Fibroblast of skin of abdomen (primary cell): ENCODE data around the gene PDE4D.

Source experiments
- DNase-seq: peaks from one replicate; pipeline ENCODE4 v3.0.0-alpha.2; 2013

PDE4D gene

DNA sequence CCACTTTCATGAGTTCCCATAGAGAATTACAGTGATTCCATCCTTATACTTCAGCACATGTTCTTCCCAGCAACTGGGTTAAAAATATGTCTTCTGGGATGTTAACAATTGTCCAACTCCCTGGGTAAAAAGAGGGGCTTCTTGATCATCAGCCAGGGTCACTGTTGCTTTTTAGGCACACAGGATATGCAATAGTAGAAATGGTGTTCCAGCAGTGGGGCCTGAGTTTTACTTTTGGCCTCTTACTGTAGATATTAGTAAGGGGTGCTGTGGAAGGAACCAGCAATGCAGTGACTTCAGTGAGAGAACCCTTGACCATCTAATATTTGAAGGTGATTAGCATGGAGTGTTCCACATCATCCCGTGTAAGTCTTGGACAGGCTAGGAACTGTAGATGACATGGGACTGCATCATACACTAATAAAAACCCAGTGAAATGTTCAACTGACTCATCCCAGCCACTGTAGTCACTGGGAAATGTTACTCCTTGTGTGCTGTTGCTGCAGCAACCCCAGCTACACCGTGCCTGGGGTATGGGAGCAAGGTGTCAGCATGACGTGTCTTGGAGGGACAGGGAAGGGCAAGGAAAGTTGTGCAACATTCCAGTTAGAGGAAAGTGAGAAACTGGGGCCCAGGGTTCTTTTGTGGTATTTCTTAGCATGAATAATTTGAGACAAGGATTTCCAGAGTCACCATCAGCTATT lies 699.8 kb downstream of the PDE4D start:
- DNase-seq: peak; percentile 89

DNA sequence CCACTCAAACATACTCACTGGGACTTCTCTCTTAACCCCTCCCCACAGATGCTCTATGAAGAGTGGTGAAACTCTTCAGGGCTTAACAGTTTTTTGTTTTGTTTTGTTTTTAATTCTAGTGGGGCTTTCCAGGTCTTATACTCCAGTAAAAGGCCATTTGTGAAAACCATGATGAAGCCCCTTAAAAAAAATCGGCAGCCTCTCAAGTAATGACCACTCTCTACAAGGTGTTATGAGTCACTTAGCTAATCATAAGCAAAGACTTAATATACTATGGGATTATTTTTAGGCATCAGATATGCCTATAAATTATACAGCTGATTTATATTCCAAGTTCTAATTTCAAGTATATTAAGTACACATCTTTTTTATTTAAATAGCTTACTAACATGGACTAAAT lies 702.8 kb downstream of the PDE4D start:
- no peak for DNase-seq

DNA sequence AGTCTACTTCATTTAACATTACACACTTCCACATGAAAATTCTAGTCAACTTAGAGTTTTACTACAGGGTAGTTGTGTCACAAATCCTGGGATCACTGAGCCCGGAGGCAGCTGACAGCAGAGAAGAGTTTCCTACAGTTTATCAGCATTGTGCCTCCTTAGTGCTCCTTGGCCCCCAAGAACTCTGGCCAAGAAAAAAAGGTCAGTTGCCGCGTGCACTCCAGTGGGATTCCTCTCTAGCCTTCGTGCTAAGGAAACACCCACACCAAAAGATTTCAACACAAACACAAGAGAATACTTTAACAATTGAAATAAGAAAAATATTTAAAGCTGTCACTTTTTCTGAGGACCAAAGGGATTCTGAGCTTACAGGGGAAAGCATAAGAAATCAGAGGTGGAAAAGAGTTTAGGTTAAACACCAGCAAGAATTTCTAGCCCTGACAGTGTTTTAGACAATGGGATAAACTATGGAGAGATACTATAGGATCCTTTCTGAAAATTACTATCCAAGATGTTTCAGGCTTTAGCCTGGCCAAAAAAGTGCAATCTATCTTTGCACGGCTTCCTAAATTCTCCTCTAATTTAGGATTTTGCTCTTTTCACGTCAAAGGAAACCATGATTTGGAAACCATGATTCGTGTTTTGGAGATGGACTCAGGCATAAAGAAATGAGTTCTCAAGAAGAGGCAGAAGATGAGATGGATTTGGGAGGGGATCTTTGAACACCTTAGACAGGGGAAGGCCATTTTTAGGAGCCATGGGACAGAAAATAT lies 703.9 kb downstream of the PDE4D start:
- DNase-seq: no peak

DNA sequence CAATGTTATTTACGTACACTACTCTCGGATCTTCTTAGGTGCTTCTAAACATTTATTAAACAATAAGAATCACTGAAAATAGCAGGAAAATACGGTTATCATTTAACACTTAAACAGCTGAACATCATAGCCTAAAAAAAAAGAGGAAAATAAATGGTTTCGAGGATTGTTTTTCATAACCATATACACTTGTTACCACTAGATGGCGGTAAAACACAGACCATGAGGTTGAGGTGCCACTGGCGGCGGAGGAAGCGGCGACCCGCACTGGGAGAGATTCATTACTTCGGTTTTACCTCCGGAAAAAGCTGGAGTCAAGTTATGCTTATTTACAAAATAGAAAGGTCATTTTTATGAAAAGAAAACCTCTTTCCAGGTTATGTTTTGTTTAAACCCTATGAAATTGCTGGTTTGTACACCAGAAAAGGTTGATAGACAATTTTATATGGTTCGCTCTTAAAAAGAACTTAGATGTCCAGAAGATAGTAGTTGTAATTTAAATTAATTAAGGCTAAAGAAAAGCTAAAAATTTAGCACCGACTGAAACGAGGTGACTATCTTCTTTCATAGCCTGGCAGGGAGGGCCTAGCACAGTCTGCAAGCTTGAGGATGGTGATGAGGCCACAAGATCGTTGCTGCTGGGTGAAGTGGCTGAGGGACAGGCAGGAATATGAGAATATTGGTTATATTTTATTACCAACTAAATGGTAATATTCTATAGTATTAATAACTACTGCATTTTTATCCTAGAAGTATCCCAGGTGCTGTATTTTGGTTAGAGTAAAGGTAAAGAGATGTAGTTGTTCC lies 704.9 kb downstream of the PDE4D start:
- DNase-seq: peak; percentile 69

DNA sequence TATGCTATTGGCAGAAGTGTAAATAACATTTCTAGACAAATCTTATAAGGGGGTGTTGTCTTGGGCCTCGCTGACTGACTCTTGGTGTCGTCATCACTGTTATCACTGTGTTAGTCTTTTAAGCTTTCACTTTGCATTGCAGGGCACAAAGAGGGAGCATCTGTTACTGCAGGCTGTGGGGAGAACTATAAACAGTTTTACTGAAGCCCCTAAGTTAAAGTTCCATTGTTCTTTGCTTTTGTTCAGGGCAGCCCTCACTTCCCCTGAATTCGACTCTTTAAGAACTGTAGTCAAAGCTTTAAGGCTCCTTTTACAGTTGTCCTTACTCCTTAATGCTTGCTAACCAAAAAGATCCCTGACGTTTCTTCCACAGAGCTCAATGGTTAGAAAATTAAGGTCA lies 705.7 kb downstream of the PDE4D start:
- peak; percentile 29 for DNase-seq

DNA sequence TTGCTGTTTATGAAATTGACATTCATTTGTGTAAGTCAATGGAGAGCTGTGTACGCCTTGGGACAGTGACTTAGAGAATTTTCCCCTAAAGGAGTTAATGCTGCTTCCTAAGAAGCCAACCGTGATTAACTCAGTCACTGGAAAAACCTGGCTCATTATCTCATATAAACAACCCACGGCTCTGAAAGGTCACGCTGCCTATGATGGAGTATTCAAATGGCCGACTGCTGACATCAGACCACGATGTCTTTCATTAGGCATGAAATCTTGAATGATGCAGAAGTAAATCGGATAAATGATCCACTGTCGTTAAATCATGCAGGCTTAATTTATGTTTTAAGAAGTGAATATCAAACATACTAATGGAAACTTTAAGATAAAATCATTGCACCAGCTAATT lies 706.9 kb downstream of the PDE4D start:
- no peak for DNase-seq

DNA sequence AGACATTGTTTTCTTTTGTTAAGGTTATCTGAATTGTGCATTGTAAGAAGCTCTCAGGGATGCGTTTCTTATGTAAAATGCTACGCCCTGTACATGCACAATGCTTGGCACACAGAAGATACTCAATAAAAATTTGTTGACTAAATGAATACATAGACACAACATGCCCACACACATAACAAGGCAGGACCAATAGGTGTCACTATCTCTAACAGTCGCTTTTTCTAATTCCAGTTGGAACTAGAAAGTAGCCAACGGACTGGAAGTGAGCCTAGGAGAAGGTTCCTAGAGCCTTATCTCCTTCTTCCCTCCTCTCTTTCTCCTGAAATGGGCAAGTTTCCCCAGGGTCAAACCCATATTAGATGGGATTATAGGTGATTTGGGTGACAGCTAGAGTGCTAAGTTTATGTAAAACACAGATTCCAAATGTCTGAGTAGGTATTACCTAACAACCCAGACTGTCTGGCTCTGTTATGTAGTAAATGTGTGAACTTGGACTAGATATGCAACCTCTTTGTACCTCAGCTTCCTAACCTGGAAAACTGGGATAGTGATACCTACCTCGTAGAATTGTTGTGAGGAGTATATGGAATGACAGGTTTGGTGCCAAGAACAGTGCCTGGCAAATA lies 707.7 kb downstream of the PDE4D start:
- DNase-seq: no peak

DNA sequence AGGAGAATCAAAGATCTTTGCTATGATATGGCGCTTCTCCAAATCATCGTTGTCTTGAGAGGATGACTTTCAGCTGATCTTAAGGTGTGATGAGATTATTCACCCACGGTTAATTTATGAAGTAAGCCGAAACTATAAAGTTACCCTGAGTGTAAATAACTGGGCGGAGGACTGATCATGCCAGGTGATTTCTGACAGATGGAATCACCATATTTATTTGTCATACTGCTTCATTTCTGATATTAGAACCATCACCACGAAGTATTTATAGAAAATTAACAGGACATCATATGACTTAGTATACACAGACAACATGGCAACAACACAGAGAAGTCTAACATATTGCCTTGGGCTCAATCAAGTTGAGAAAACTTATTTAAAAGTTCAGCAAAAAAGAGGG lies 708.8 kb downstream of the PDE4D start:
- no peak for DNase-seq

DNA sequence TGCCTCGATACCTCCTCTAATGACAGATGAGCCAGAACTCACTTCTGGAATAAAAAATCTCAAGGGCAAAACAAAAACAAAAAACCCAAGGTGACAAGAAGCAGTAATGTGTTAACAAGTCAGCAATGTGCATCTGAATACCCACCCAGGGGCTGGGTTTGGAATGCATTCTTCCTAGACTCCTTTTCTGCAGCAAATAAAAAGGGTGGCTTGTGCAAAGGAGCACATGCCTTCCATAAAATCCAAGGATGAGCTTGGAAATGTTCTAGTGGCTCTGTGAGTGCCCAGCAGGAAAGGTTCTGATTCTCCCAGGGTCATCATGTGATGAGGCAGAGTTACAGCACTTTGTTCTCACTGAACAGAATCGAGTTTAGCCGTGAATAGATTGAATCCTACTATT lies 710.8 kb downstream of the PDE4D start:
- DNase-seq: no peak

DNA sequence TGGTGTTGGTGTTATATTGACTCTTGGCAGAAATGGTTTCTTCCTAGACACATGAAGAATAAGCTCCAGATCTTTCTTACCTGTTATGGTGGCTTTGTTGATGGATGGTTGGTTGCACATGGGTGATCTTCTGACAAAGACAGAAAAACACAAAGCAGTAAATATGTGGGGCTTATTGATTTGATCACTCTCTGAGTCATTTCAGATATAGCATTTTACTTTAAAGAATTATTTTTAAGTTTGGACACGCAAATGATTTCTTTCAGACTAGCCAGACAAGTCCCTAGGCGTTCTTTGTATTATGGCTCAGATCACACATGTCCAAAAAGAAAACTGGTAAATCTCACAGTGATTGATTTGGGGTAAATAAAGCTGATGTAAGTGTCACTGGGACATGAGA lies 713.0 kb downstream of the PDE4D start:
- DNase-seq: no peak

DNA sequence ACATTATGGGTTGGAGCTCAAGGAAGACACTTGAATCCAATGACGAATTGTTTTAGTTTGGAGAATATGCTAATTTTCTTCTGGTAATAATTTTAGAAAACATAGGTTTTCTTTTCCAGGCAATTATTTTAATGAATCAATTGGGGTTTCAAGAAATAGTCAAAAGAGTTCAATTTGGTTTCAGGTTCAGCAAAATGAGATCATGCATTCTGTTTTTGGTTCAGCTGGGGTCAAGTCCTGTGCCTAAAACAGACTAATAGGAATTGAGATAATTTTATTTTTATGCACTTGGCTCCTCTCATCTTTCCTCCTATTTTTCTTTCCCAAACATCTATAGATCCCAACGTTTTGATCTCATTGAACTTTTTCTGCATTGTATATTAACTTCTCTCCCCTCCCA lies 713.8 kb downstream of the PDE4D start:
- no peak for DNase-seq

DNA sequence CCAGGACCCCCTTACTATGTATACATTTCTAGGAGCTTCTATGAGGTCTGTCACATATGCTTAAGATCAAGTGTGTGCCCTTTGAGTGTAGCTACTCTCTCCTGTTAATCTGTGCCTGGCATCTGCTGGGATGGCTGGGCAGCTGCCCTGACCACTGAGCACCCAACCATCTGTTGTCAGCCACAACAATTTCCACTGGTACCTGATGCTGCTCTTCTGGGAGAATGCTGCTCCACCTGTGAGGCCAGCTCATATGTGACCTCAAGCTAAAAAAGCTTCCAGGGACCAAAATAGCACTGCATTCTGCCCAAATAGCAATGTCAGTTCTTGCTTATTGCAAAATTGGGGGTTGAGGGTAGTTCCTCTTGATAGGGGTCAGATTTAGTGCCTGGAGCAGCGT lies 715.0 kb downstream of the PDE4D start:
- DNase-seq: no peak

DNA sequence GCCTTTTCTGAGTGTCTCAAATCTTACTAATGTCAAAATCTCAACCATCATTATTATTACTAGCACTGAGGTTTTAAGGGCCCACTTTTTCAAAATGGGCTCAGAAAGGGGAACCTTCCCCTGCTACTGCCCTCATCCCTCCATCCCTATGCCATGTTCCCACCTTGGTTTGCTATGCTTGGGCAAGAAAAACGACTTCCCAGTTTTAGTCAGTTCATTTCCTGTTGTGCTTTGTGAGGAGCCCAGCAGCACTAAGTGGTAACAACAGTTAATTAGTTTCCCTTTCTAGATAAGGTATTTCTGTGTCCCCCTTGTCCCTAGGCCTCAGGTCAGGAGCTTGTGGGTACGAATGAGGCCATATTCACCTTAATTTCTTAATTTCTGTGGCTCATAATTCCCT lies 715.5 kb downstream of the PDE4D start:
- DNase-seq: no peak

DNA sequence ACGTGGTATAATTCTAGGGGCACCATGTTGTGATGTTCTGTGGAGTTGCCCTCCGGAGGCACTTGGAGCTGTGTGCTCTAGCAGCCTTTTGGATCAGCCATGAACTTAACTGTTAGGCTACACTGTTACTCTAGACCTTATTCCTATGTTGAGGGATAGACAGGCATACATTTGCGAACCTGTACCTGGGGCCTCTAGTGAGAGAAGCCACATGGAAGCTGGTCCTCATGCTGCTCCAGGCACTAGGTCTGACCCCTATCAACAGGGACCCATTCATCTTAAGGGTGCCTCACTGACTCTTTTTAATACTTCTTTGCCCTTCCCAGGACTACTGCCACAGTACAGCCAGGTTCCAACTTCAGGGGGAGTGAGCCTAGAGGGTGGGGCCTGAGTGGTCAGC lies 715.9 kb downstream of the PDE4D start:
- DNase-seq: no peak

DNA sequence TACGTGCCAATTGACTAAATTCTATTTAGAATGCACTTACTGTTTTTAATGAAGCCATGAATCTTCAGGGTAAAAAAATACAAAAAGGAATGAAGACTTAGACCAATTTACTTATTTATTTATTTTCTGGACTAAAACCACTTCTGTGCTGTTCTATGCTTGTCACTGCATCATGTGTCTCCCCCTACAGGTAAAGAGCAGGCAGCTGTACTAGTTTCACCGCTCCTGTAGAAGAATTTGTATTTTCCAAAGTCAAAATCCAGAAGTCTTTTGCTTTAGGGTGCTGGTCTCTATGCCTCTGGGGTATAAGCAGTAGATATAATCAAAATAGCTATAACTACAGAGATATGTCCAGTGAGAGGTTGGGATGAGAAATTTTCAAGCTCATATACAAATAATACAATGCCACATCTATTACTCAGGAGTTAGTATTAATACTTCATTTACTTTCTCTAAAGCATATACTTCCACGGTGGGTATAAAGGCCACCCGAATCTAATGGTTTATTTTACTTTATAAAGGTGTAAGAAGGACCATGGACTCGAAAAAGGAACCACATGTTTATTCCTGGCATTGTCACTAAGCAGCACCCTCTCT lies 719.2 kb downstream of the PDE4D start:
- peak; percentile 80 for DNase-seq

DNA sequence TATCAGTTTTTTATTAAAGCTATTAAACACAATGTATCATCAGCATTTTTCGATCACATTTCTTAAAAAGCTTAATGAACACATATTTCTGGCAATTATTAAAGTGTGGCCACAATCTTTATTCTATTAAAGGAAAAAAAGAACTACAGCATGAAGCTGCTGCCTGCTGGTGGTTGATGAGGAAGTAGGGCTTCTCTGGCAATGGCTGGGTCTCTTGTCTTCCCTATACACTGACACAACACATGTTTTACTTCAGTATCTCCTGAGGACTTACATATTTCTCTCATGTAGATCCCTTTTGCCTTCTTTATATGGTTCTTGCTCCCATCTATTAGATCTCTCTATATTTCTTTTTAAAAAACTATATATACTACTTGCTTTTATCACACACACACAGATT lies 719.9 kb downstream of the PDE4D start:
- peak; percentile 47 for DNase-seq

DNA sequence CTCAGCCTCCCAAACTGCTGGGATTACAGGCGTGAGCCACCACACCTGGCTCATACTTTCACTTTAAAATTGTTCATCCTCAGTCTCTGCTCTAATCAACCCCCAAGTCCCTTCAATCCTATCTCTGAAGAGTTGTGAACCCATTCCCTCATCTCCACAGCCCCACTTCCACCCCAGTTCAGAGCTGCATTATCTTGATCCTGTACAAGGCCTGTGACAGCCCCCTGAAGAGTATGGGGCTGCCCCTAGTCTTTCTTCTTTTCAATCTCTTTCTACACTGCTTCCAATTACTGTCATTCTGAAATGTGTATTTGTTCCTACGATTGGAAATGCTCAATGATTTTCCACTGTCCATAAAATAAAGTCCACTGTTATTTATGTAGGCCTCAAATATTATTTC lies 722.4 kb downstream of the PDE4D start:
- DNase-seq: no peak

DNA sequence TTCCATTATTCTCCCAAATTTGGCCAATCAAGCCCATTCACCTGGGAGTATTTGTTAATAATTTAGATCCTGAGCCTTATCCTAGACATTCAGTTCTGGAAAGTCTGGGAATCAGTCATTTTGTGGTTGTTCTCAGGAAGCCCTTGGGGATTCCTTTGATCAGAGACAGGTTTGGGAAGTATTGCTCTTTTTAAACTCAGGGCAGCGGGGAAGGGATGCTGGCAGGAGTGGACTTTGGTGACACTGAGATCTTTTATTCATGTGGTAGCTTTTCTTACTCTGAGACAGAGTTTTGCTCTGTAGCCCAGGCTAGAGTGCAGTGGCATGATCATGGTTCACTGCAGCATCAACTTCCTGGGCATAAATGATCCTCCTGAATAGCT lies 723.8 kb downstream of the PDE4D start:
- DNase-seq: no peak

DNA sequence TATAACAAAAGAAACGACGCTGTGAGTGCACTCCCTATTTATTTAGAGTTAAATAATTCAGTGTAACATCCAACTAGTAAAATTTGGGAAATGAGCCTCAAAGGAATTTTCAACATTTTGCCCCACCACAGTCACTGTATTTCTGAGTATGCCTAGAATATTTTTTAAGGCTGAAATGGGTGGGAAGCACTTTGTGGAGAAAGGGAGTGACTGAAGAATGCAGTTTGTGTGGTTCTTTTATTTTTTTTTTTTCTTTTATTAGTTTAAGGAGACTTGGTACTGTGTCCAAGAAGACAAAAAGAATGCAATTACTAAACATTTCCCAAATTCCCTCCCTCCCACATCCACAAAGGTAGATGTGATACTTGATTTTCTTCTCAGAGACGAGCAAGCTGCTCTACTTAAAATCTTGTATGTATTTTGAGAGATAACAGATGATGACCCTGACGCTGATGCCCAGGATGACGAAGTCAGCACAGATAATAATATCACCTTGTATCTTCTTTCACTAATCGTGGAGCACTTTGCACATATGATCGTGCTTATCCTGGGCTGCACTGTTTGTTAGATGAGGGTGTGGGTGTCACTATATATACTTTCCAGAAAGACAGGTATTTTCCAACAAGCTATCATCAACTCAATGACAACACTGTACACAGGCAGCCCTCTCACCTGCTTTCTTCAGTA lies 724.3 kb downstream of the PDE4D start:
- DNase-seq: peak; percentile 32

DNA sequence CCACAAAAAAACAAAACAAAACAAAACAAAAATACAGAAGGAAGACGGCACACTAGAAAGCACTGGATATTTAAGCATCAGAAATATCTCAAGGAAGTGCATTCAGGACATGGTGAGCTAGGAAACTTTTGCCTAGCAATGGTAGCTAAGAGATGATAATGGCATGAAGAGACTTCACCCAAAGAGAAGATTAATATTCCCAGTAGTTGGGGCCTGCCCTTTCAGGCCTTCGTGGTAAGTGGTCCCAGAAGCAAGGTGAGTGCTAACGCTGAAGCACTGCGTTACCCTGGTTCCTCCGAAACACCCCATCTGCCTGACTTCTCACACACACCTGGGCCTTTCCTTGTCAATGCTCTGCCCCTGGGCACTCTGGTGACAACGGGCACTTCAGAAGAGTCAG lies 725.5 kb downstream of the PDE4D start:
- DNase-seq: no peak

DNA sequence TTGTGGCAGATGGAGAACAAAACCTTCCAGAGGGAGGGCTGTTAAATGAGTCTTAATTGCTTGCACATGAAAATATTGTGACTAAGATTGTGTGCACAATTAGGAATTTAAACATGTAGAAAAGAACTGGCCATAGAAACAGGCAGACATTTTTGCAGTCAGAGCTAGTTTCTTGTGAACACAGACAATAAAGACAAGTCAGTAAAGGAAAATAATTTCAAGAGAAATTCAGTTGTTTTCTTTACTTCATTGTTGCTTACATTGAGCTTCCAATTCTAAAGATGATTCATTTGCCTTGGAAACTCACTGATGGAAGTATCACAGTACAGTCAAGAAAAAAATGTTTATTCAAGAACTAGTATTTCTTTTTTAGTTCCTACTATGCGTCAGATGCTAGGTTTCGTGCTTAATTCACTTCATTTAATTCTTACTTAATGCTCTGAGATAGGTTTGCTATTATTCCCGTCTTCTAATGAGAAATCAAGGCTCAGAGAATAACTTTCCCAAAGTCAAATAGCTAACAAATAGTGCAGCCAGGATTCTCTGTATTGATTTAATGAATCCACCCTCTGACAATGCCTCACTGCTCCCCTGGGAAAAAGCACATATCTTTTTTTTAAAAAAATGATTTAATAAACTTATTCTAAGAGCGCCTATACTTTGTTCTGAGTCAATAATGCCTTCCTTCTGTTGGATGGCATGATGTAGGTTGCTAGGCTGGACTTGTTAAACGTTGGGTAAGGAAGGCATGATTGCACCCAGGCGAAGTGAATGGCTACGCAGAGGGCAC lies 729.3 kb downstream of the PDE4D start:
- peak; percentile 77 for DNase-seq
